ENCODE data around the gene HDAC4.

- TF ChIP-seq CTCF (optimal IDR thresholded peaks at IDR 0.05 in 1 of 3, IDR thresholded peaks at IDR 0.05 in 1 of 3, conservative IDR thresholded peaks at IDR 0.05 in 1 of 3; ENCODE audit: extremely low read depth in 1 of 3, insufficient read depth in 2 of 3, low read length in 3 of 3) (no peak), EZH2 (IDR thresholded peaks at IDR 0.05; ENCODE audit: low read length) (no peak)
Observed at GRCh38 chr2:239259173-239259572, 141.6 kb downstream of the HDAC4 start.
